Neural progenitor cell (in vitro differentiated cells): Measurements from ENCODE around the gene MED10.

ENCODE experiments used
- EZH2 ChIP-seq: fragments of 200-600 bp; sonication (generic); IDR thresholded peaks from 2 replicates; pipeline ENCODE4 v1.6.1; 2017; ENCODE audit warnings: antibody characterized with exemption, mild to moderate bottlenecking, moderate library complexity
- EZH2phosphoT487 ChIP-seq: fragments of 200-600 bp; sonication (generic); IDR thresholded peaks from 2 replicates; pipeline ENCODE4 v1.6.1; 2017; ENCODE audit warnings: antibody characterized with exemption
- TF ChIP-seq, protein P1 (sequence below): fragments of 200-600 bp; sonication (generic); IDR thresholded peaks from 2 replicates; pipeline ENCODE4 v1.5.1; 2017; ENCODE audit warnings: antibody characterized with exemption, mild to moderate bottlenecking

DNA sequence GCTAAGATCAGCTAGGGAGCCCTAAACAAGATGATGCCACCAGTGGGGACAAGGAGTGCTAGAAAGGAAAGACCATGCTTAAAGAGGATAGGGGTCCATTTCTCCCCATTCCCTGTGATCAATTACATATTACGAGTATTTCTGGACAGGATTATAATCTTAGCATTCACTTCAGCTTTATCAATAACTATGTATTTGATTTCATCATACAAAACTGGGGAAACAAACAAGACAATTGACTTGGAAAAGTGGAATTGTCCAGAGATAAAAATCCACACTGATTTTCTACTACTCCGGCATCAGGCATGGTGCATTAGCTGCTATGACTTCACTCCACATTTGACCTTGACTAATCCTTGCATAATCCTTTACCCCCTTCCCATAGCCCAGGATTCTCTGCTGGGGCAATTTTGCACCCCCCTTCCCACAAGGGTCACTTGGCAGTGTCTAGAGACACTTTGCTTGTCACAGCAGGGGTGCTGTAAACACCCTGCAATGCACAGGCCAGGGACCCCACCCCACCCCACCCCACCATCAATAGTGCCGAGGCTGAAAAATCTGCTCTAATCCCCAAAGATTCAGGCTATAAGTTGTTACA, 40.4 kb upstream of the MED10 start:
- TF ChIP-seq, protein P1, sequence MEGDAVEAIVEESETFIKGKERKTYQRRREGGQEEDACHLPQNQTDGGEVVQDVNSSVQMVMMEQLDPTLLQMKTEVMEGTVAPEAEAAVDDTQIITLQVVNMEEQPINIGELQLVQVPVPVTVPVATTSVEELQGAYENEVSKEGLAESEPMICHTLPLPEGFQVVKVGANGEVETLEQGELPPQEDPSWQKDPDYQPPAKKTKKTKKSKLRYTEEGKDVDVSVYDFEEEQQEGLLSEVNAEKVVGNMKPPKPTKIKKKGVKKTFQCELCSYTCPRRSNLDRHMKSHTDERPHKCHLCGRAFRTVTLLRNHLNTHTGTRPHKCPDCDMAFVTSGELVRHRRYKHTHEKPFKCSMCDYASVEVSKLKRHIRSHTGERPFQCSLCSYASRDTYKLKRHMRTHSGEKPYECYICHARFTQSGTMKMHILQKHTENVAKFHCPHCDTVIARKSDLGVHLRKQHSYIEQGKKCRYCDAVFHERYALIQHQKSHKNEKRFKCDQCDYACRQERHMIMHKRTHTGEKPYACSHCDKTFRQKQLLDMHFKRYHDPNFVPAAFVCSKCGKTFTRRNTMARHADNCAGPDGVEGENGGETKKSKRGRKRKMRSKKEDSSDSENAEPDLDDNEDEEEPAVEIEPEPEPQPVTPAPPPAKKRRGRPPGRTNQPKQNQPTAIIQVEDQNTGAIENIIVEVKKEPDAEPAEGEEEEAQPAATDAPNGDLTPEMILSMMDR, result no peak
- TF ChIP-seq EZH2, result no peak
- TF ChIP-seq EZH2phosphoT487, result no peak
